OCI-LY3 (cell line): Measurements from ENCODE around the gene ANKRD13D.

ENCODE experiments used
- H2AFZ ChIP-seq: fragments of 200-600, 300-600 bp; shearing (Covaris generic); 2 replicates; pipeline ENCODE4 v1.6.0; 2014; ENCODE audit warnings: antibody characterized with exemption, low read depth, low read length
- H3K27ac ChIP-seq: fragments of 200-600, 300-600 bp; sonication (generic); 2 replicates; pipeline ENCODE4 v1.5.1; 2014; ENCODE audit warnings: mild to moderate bottlenecking, low read length, moderate library complexity, mixed read lengths
- H3K27me3 ChIP-seq: fragments of 200-600, 300-600 bp; sonication (generic); 2 replicates; pipeline ENCODE4 v1.6.1; 2014; ENCODE audit warnings: low read depth, low read length, mixed read lengths
- H3K36me3 ChIP-seq: fragments of 200-600, 300-600 bp; sonication (generic); replicated peaks from 2 replicates; pipeline ENCODE3; 2014; ENCODE audit warnings: low read depth, low read length, mixed read lengths
- H3K4me1 ChIP-seq: fragments of 300-600, 200-600 bp; sonication (generic); 2 replicates; pipeline ENCODE4 v1.6.1; 2014; ENCODE audit warnings: low read length, mixed read lengths
- H3K4me2 ChIP-seq: fragments of 200-600, 300-600 bp; sonication (generic); 2 replicates; pipeline ENCODE4 v1.6.1; 2014; ENCODE audit warnings: low read length, mixed read lengths
- H3K4me3 ChIP-seq: fragments of 300-600, 200-600 bp; sonication (generic); 2 replicates; pipeline ENCODE4 v1.5.1; 2014; ENCODE audit warnings: antibody characterized with exemption, mild to moderate bottlenecking, low read length, moderate library complexity
- H3K79me2 ChIP-seq: fragments of 300-600, 200-600 bp; shearing (Covaris generic); 2 replicates; pipeline ENCODE4 v1.6.1; 2014; ENCODE audit warnings: mild to moderate bottlenecking, low read length, mixed read lengths
- H3K9ac ChIP-seq: fragments of 300-600, 200-600 bp; shearing (Covaris generic); 2 replicates; pipeline ENCODE4 v1.6.0; 2014; ENCODE audit warnings: mild to moderate bottlenecking, low read length, moderate library complexity
- H3K9me3 ChIP-seq: fragments of 200-600, 300-600 bp; shearing (Covaris generic); 2 replicates; pipeline ENCODE4 v1.6.1; 2014; ENCODE audit warnings: low read length, mixed read lengths; ENCODE audit not compliant: insufficient read depth
- H4K20me1 ChIP-seq: fragments of 200-600, 300-600 bp; sonication (generic); 2 replicates; pipeline ENCODE4 v1.6.1; 2016; ENCODE audit warnings: low read length, mixed read lengths; ENCODE audit not compliant: insufficient read depth
- EZH2phosphoT487 ChIP-seq: fragments of 200-600 bp; shearing (Covaris generic); IDR thresholded peaks from 2 replicates; pipeline ENCODE4 v1.6.1; 2018; ENCODE audit warnings: antibody characterized with exemption, mixed run types, low read depth
- TF ChIP-seq, protein P1 (sequence below): fragments of 200-600, 300-600 bp; sonication (generic); IDR thresholded peaks from 2 replicates; pipeline ENCODE4 v1.5.1; 2014; ENCODE audit warnings: antibody characterized with exemption, low read length, low read depth

The ANKRD13D gene

GRCh38 chr11:67298786-67299185 is 9.7 kb downstream of the ANKRD13D start:
- no peak overlapping the region for H3K4me3 ChIP-seq
- no peak for TF ChIP-seq EZH2phosphoT487
- H3K9ac ChIP-seq = no peak overlapping the region
- no peaks in the 10 kb centered on the region for H3K4me1 ChIP-seq
- no peaks in the 10 kb centered on the region for H4K20me1 ChIP-seq
- no peaks in the 10 kb centered on the region for H3K27me3 ChIP-seq
- H2AFZ ChIP-seq = no peak overlapping the region
- H3K79me2 ChIP-seq = no peaks in the 10 kb centered on the region; the same call in 1 of the 2 replicates
- H3K9me3 ChIP-seq = peaks cover 11% of the 10 kb centered on the region; the same call in 1 of the 2 replicates
- H3K4me2 ChIP-seq = no peak overlapping the region
- H3K36me3 ChIP-seq = peaks cover 65% of the 10 kb centered on the region
- H3K27ac ChIP-seq = no peak overlapping the region

DNA sequence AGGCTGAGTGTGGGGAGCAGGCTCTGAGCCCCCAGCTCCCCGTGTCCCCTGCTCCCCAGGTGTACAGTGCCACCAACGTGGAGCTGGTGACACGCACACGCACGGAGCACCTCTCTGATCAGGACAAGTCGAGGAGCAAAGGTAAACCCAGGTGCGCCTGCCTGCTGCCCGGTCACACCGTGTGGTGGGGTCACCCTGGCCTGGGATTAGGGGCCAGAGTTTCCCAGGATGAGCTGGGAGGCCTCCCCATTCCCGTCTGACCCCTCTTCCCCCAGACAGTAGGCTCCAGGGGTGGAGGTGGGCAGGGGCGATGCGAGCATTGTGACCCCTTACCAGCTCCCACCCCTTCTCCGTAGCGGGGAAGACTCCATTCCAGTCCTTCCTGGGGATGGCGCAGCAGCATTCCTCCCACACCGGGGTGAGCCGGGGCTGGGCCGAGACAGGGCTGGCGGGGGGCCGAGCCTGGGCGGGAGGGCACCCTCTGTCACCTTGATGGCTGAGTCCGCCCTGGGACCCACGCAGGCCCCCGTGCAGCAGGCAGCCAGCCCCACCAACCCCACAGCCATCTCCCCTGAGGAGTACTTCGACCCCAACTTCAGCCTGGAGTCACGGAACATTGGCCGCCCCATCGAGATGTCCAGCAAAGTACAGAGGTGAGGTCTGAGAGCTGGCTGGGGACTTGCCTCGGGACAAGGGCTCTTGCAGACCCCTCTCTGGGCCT is 10.5 kb downstream of the ANKRD13D start:
- Histone ChIP-seq H3K9me3 (peaks cover 11% of the 10 kb centered on the region; the same call in 1 of the 2 replicates), H3K27me3 (no peaks in the 10 kb centered on the region), H3K4me2 (no peak overlapping the region), H2AFZ (no peak overlapping the region), H3K4me3 (no peak overlapping the region), H4K20me1 (no peaks in the 10 kb centered on the region), H3K79me2 (no peaks in the 10 kb centered on the region; the same call in 1 of the 2 replicates), H3K27ac (no peak overlapping the region), H3K9ac (no peak overlapping the region), H3K36me3 (peaks cover 56% of the 10 kb centered on the region), H3K4me1 (no peaks in the 10 kb centered on the region)
- TF ChIP-seq, protein P1, sequence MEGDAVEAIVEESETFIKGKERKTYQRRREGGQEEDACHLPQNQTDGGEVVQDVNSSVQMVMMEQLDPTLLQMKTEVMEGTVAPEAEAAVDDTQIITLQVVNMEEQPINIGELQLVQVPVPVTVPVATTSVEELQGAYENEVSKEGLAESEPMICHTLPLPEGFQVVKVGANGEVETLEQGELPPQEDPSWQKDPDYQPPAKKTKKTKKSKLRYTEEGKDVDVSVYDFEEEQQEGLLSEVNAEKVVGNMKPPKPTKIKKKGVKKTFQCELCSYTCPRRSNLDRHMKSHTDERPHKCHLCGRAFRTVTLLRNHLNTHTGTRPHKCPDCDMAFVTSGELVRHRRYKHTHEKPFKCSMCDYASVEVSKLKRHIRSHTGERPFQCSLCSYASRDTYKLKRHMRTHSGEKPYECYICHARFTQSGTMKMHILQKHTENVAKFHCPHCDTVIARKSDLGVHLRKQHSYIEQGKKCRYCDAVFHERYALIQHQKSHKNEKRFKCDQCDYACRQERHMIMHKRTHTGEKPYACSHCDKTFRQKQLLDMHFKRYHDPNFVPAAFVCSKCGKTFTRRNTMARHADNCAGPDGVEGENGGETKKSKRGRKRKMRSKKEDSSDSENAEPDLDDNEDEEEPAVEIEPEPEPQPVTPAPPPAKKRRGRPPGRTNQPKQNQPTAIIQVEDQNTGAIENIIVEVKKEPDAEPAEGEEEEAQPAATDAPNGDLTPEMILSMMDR = no peak
- TF ChIP-seq EZH2phosphoT487 = no peak

GRCh38 chr11:67300256-67300755 is 11.2 kb downstream of the ANKRD13D start:
- no peaks in the 10 kb centered on the region for H4K20me1 ChIP-seq
- H3K9me3 ChIP-seq = peaks cover 9% of the 10 kb centered on the region; the same call in 1 of the 2 replicates
- TF ChIP-seq, protein P1 = no peak
- no peak for TF ChIP-seq EZH2phosphoT487
- no peak overlapping the region for H2AFZ ChIP-seq
- H3K4me1 ChIP-seq = no peaks in the 10 kb centered on the region
- no peak overlapping the region for H3K27ac ChIP-seq
- no peak overlapping the region for H3K9ac ChIP-seq
- no peaks in the 10 kb centered on the region for H3K27me3 ChIP-seq
- no peaks in the 10 kb centered on the region; the same call in 1 of the 2 replicates for H3K79me2 ChIP-seq
- no peak overlapping the region for H3K4me3 ChIP-seq
- no peak overlapping the region for H3K4me2 ChIP-seq
- peaks cover 52% of the 10 kb centered on the region for H3K36me3 ChIP-seq

- Histone ChIP-seq H3K4me2 (no peak overlapping the region), H3K27me3 (no peaks in the 10 kb centered on the region), H2AFZ (no peak overlapping the region), H3K36me3 (peaks cover 47% of the 10 kb centered on the region), H4K20me1 (no peaks in the 10 kb centered on the region), H3K4me3 (no peak overlapping the region), H3K4me1 (no peaks in the 10 kb centered on the region), H3K79me2 (no peaks in the 10 kb centered on the region; the same call in 1 of the 2 replicates), H3K9me3 (peaks cover 4% of the 10 kb centered on the region; the same call in 1 of the 2 replicates), H3K27ac (no peak overlapping the region), H3K9ac (no peak overlapping the region)
- no peak for TF ChIP-seq EZH2phosphoT487
- TF ChIP-seq, protein P1 = no peak
Measured at GRCh38 chr11:67300756-67301312, 11.7 kb downstream of the ANKRD13D start.
